22Rv1 (cell line): ENCODE results near the gene HMOX1.

Experiments used
- CTCF ChIP-seq: fragments of 450-650 bp; IDR thresholded peaks from 2 replicates; pipeline ENCODE4 v1.5.1; 2017; ENCODE audit warnings: mild to moderate bottlenecking
- ZFX ChIP-seq: fragments of 450-650 bp; IDR thresholded peaks from 2 replicates; pipeline ENCODE4 v1.6.1; 2017; ENCODE audit warnings: antibody characterized with exemption, borderline replicate concordance

DNA sequence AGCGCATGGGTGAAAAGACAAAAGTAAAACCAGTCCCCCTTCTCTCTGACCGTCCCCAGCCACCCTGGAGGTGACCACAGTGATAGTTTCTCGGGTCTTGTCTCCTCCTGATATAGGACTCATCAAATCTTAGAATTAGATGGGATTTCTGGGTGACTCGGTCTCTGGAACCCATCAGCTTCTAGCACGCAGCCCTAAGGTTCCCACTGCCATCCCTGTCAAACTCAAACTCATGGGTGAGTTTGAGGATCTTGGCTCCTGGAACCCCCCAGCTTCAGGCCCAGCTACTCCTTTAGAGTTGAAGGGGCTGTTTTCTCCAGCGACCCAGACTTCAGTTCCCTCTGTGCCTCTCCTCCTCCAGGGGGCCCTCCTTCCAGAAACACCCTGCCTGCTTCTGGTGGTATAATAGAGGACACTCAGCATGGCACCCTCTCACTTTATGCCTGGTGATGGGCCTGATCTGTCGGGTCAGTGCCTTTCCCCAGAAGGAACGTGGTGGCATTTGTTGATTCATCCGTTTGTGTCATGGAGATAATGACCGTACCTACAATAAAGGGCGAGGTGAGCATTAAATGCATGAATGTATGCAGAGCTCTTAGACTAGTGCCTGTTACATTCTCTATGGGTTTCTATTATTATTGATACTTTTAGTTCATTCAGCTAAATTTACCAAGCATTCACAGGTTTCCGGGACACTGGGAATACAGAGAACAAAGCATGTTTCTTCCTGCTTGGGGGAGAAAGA is 50.8 kb downstream of the HMOX1 start:
- TF ChIP-seq CTCF = no peak
- no peak for TF ChIP-seq ZFX
